Measurements from ENCODE around the gene ARFIP1. TPM values are rescaled to one million over a fixed set of nuclear protein-coding genes. Genes with fewer than 3 reads are reported as not detected.
"Not testable (repeated sequence)": the region's sequence is repeated elsewhere in the genome, so short reads cannot be mapped to it uniquely, and the experiment has no call there.

Gene ARFIP1
- polyA plus RNA-seq, 3 donors: 6.8 to 23.5 (median 10.9) TPM

DNA sequence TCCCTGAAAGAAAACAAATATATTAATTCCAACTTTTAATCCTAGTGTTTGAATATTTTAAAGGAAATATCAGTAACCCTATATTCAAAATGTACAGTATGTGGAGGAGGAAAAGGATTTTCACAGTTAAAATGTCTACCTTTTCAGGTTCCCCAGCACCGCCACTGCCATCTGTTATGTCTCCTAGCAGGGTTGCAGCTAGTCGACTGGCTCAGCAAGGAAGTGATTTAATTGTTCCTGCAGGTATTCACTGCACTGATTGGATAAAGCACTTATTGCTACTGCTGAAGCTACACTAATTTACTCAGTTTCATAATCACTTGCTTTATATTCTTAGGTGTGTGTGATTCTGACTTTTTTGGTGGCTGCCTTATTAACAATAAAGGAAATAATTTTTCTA lies 90.9 kb downstream of the ARFIP1 start:
- WGBS, 3 donors: 62 to 76% (median 68%) methylated on average over 2 of the region's 2 CpGs
- H3K27ac ChIP-seq (ENCODE audit: low read depth, low read length): no peak overlapping the region

GRCh38 chr4:152875261-152875660 lies 95.5 kb downstream of the ARFIP1 start:
- H3K27ac ChIP-seq (ENCODE audit: low read depth, low read length): no peak overlapping the region

DNA sequence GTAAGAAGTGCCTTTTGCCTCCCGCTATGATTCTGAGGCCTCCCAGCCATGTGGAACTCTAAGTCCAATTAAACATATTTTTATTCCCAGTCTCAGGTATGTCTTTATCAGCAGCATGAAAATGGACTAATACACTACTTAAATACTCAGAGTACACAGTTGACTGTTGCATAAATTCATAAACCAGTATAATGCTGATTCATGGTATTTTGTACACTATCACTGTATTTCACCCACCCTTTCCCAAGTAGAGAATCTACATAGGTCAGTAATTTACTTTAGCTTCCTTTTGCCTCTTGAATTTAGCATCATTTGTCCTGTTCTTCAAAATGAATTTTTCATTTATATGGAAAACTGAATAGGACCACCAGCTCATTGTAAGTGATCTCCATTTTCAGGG lies 98.1 kb downstream of the ARFIP1 start:
- WGBS, 3 donors: 96 to 100% (median 98%) methylated on average over 1 of the region's 1 CpG
- H3K27ac ChIP-seq (ENCODE audit: low read depth, low read length): no peak overlapping the region

DNA sequence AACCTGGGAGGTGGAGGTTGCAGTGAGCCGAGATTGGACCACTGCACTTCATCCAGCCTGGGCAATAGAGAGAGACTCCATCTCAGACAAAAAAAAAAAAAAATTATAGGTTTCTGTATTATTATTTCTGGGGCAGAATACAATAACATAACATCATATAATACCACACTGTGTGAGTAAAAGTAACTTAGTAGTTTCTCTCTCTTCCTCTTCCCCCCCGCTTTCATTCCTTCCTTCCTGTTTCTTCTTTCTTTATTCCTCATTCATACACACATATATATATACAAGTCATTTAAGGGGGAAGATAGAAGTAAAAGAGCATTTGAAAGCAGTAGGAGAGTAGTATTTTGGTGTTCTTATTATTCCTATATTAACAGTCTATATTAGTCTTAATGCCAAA lies 100.5 kb downstream of the ARFIP1 start:
- WGBS, 3 donors: 73 to 95% (median 86%) methylated on average over 2 of the region's 2 CpGs
- H3K27ac ChIP-seq (ENCODE audit: low read depth, low read length): no peak overlapping the region

DNA sequence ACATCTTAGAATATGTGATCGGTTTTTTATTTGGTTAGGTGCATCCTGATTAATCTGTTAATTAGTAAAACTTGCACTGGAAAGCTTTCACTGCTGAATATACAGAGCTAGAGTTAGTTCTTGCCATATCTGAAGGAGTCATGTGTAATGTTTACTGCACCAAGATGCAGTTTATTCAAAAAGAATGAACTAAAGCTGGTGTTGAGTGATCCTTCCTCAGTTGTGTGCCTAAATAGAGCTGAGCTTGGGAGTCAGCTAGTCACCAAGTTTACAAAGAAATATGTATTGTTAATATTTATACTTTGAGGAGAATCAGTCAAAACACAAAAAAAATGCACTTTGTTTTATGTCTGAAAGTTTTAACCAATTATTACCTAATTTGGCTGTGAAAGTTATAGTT lies 102.2 kb downstream of the ARFIP1 start:
- WGBS, 3 donors: 94 to 100% (median 98%) methylated on average over 1 of the region's 1 CpG
- H3K27ac ChIP-seq (ENCODE audit: low read depth, low read length): no peak overlapping the region

GRCh38 chr4:152885185-152885584 lies 105.4 kb downstream of the ARFIP1 start:
- 68 to 95% (median 90%) methylated on average over 5 of the region's 5 CpGs for WGBS, 3 donors
- H3K27ac ChIP-seq (ENCODE audit: low read depth, low read length): no peak overlapping the region

GRCh38 chr4:152886201-152886600 lies 106.4 kb downstream of the ARFIP1 start:
- H3K27ac ChIP-seq (ENCODE audit: low read depth, low read length): no peak overlapping the region
- WGBS, 3 donors: 93 to 98% (median 97%) methylated on average over 1 of the region's 1 CpG

DNA sequence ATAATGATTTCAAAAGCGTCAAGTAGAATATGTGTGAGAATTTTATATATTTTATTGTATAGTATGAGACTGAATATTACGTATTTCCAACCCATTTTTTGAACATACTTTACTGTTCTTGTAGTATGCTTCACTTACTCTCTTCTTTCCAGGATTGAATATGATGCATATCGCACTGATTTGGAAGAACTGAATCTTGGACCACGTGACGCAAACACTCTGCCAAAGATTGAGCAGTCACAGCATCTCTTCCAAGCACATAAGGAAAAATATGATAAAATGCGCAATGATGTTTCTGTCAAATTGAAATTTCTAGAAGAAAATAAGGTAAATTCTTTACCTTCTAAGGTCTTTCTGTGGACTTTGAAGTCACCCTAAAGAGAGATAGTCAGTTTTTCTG lies 108.2 kb downstream of the ARFIP1 start:
- WGBS, 3 donors: 94 to 97% (median 96%) methylated on average over 6 of the region's 6 CpGs
- no peak overlapping the region for H3K27ac ChIP-seq (ENCODE audit: low read depth, low read length)

DNA sequence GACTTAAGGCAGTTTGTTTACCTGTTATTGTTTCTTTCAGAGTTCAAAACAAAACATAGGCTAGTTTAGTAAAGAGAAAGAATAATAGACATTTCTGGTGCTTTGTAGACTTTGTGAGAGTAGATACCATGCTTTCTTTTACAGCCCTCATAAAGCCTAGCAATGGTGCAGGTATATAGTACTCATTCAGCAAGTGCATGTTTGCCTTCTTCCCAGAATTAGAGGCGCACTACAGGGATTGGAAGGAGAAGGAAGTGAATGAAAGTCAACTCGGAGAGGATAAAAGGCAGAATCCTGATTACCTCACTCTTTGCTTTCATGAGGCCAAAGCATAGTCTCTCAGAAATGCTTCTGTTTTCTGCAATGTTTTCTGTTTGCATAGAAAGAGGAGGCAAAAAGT lies 113.2 kb downstream of the ARFIP1 start:
- WGBS, 3 donors: 56 to 83% (median 56%) methylated on average over 2 of the region's 2 CpGs
- no peak overlapping the region for H3K27ac ChIP-seq (ENCODE audit: low read depth, low read length)

DNA sequence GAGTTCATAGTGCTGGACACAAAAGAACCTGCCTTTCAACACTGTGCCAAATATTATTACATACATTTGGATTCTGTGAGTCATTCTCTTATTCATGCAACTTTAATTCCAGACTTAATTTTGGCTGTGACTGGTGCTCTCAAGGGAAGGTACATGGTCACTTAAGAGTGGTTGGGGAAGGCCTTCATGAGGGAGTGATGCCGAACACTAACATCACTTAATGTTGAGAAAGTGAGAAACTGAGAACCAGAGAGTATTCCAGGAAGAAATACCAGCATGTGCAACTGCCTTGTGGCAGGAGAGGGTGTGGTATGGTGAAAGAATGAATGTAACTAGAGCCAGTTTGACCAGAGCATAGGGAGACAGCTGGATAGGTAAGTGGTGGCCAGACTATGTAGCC lies 114.9 kb downstream of the ARFIP1 start:
- no peak overlapping the region for H3K27ac ChIP-seq (ENCODE audit: low read depth, low read length)
- whole genome bisulfite sequencing, 3 donors: 52 to 90% (median 88%) methylated on average over 1 of the region's 1 CpG

DNA sequence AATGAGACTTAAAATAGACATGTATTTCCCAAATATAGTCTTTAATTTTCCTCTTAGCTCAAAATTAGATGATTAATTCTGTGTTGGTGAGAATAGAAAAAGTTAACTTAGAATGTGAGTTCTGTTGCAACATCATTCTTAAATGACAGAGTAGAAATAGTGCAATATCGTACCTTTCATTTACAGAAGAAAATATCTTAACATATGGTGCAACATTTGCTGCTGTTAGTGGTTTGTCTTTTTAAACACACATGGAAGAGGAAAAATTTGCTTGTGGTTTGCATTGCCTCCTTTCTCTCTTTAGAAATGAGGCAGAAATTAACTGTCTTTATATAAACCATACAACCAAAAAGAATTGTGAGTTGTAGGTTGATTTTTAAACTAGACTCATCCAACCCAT lies 117.1 kb downstream of the ARFIP1 start:
- WGBS, 3 donors: 45 to 73% (median 47%) methylated on average over 1 of the region's 1 CpG

DNA sequence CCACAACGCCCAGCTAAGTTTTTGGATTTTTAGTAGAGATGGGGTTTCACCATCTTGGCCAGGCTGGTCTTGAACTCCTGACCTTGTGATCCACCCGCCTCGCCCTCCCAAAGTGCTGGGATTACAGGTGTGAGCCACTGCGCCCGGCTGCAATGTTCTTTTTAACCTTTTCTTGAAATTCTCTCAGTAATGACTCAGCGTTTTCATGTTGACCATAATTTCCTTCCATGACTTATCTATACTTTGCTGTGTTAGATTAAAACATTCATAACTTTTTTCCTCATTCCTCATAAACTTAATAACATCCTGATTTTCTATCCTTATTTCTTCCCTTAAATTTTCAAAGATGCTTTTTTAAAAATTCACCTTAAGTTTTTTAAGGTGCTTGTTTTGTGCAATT lies 118.4 kb downstream of the ARFIP1 start:
- 75 to 91% (median 77%) methylated on average over 6 of the region's 6 CpGs for WGBS, 3 donors

More for the DNA sequence above, 117.1 kb downstream of the ARFIP1 start:
- H3K27ac ChIP-seq (ENCODE audit: low read depth, low read length): no peak overlapping the region

GRCh38 chr4:152898606-152899005 lies 118.9 kb downstream of the ARFIP1 start:
- H3K27ac ChIP-seq (ENCODE audit: low read depth, low read length): no peak overlapping the region

More for the DNA sequence above, 118.4 kb downstream of the ARFIP1 start:
- not testable (repeated sequence) for H3K27ac ChIP-seq (ENCODE audit: low read depth, low read length)

DNA sequence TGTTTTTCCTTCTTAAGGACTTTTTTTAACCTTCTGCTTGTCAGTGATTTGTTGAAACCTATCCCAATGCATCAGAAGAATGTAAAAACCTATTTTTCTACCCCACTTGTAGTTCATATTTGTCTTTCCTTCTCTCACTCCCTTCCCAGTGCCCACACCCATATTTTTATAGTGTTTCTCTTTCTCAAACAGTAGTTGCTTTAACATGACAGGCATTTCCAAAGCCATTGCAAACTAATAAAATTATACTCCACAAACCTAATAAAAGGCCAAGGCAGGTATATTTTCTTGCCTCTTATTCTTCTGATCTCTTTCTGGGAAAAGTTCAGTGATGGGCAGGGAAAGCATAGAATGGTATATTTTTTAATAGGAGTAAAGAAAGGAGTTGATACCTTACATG lies 120.6 kb downstream of the ARFIP1 start:
- no peak overlapping the region for H3K27ac ChIP-seq (ENCODE audit: low read depth, low read length)

DNA sequence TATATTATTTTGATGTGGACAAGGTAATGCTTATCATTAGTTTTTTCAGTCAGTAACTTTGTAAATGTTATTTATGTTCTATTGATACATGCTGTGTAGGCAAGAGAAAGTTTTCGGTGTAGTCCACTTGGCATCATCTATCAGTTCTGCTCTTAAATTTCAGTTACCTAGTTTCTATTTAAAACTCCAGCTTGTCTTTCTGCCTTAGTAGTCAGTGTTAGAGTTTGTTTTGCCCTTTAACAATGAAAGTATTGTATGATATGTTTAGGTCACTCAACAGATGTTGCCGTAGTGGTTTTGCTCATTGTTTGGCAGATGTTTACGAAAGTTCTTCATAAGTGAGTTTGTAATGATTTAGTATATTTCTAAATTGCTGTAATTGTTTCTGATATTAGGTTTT lies 121.5 kb downstream of the ARFIP1 start:
- H3K27ac ChIP-seq (ENCODE audit: low read depth, low read length): no peak overlapping the region
- 89 to 94% (median 89%) methylated on average over 3 of the region's 3 CpGs for WGBS, 3 donors

GRCh38 chr4:152903658-152904057 lies 123.9 kb downstream of the ARFIP1 start:
- no peak overlapping the region for H3K27ac ChIP-seq (ENCODE audit: low read depth, low read length)

GRCh38 chr4:152909901-152910300 lies 130.1 kb downstream of the ARFIP1 start:
- H3K27ac ChIP-seq (ENCODE audit: low read depth, low read length): no peak overlapping the region
- WGBS, 3 donors: 88 to 97% (median 93%) methylated on average over 4 of the region's 4 CpGs

- H3K27ac ChIP-seq (ENCODE audit: low read depth, low read length): no peak overlapping the region
- WGBS, 3 donors: 62 to 99% (median 77%) methylated on average over 3 of the region's 3 CpGs
Measured at GRCh38 chr4:152910521-152910920, 130.8 kb downstream of the ARFIP1 start.

GRCh38 chr4:152917543-152918395 lies 138.0 kb downstream of the ARFIP1 start:
- WGBS, 3 donors: 82 to 93% (median 91%) methylated on average over 3 of the region's 3 CpGs
- H3K27ac ChIP-seq (ENCODE audit: low read depth, low read length): no peak overlapping the region

DNA sequence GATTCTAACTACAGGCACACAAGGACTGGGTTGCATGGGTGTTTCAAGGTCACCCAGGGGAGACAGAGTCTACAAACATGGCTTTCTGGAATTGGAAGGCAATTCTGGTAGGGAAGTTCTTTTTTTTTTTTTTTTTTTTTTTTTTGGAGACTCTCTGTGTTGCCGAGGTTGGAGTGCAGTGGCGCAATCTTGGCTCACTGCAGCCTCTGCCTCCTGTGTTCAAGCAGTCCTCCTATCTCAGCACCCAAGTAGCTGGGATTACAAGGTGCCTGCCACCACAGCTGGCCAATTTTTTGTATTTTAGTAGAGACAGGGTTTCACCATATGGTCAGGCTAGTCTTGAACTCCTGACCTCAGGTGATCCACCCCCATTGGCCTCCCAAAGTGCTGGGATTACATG lies 140.1 kb downstream of the ARFIP1 start:
- no peak overlapping the region for H3K27ac ChIP-seq (ENCODE audit: low read depth, low read length)
- WGBS, 3 donors: 90 to 100% (median 95%) methylated on average over 2 of the region's 2 CpGs

GRCh38 chr4:152920768-152921167 lies 141.0 kb downstream of the ARFIP1 start:
- H3K27ac ChIP-seq (ENCODE audit: low read depth, low read length): no peak overlapping the region
- WGBS, 3 donors: 64 to 70% (median 68%) methylated on average over 1 of the region's 1 CpG
